ENCODE data around the gene SLC25A21. TPM values are rescaled to one million over a fixed set of nuclear protein-coding genes. Genes with fewer than 3 reads are reported as not detected.

The SLC25A21 gene
- total RNA-seq, 2 experiments from 2014 or later = not detected

GRCh38 chr14:36633580-36633979, 538.8 kb downstream of the SLC25A21 start:
- DNase-seq = no peak
- ChIA-PET POLR2A (no interaction called here), CTCF (no interaction called here)
- Mint-ChIP-seq H3K36me3 (ENCODE audit: low read depth) (no peaks in the 10 kb centered on the region), H3K27ac (no peak overlapping the region), H3K4me3 (no peak overlapping the region), H3K9me3 (no peaks in the 10 kb centered on the region), H3K4me1 (ENCODE audit: low read depth) (no peaks in the 10 kb centered on the region), H3K27me3 (peaks cover 4% of the 10 kb centered on the region)
- Histone ChIP-seq H3K27me3 (ENCODE audit: control insufficient read depth in 1 of 2, insufficient read depth in 2 of 2, low read length in 2 of 2) (peaks cover 0 to 2% of the 10 kb centered on the region in 2 experiments), H3K27ac (ENCODE audit: low read depth in 1 of 2, low read length in 2 of 2) (no peak overlapping the region), H3K4me3 (ENCODE audit: low read length) (no peak overlapping the region), H3K9me3 (ENCODE audit: control insufficient read depth in 1 of 2, insufficient read depth in 1 of 2, low read length in 2 of 2) (no peaks in the 10 kb centered on the region), H3K4me1 (ENCODE audit: insufficient read depth, low read length) (no peaks in the 10 kb centered on the region), H3K36me3 (ENCODE audit: insufficient read depth, low read length) (no peaks in the 10 kb centered on the region)
- intact Hi-C loops (cut with DNase I, micrococcal nuclease) = no loop called here
- ATAC-seq (ENCODE audit: poor library complexity) = no peak
- TF ChIP-seq CTCF (IDR thresholded peaks at IDR 0.05) = no peak

Small RNAs within 50 kb of the gene (microRNA-seq; reads per million reads assigned to microRNA genes)
- gene MIR4503 (ENCODE audit: borderline microRNAs expressed, borderline replicate concordance) = not detected

Other genes starting within 250 kb of the SLC25A21 start
- gene MIPOL1, start 25.3 kb upstream of the SLC25A21 start, total RNA-seq = under 1 TPM in 1 of 2 experiments, not detected in 1; 0.30 TPM

Measured in CD4-positive, alpha-beta T cell (primary cell).